Activated CD8-positive, alpha-beta T cell treated with anti-CD3 and anti-CD28 coated beads, Interleukin-2, amount 10 ng/mL, durations not matched to agents 7 days and 5 days (primary cell): ENCODE measurements around the gene FOCAD. TPM values are rescaled to one million over a fixed set of nuclear protein-coding genes. Genes with fewer than 3 reads are reported as not detected.

ENCODE experiments used
- ATAC-seq: fragments of 150-1000 bp; cut with Tn5 transposase; one replicate; pipeline ENCODE4 v1.10.0; 2021; ENCODE audit warnings: moderate library complexity
- CTCF ChIA-PET: fragments of 350-600 bp; sonication (Branson Sonifier 250); formaldehyde crosslinking; loops from one replicate; lab custom pipeline; 2021; ENCODE audit warnings: antibody characterized with exemption; lab: Charles Lee
- POLR2A ChIA-PET: fragments of 350-600 bp; sonication (Branson Sonifier 250); formaldehyde crosslinking; loops from one replicate; lab custom pipeline; 2021; ENCODE audit warnings: antibody characterized with exemption; lab: Charles Lee
- DNase-seq: peaks from one replicate; pipeline ENCODE4 v3.0.0-alpha.2; 2020
- H3K27ac Mint-ChIP-seq: one replicate; pipeline ENCODE4 v1.8.0; 2021; ENCODE audit warnings: mild to moderate bottlenecking, mixed read lengths
- H3K27me3 Mint-ChIP-seq: one replicate; pipeline ENCODE4 v1.8.0; 2021; ENCODE audit warnings: low read depth, mixed read lengths
- H3K36me3 Mint-ChIP-seq: one replicate; pipeline ENCODE4 v1.8.0; 2021; ENCODE audit warnings: low read depth, mixed read lengths
- H3K4me1 Mint-ChIP-seq: one replicate; pipeline ENCODE4 v1.8.0; 2021; ENCODE audit warnings: low read depth, mixed read lengths
- H3K4me3 Mint-ChIP-seq: one replicate; pipeline ENCODE4 v1.8.0; 2021; ENCODE audit warnings: mild to moderate bottlenecking, mixed read lengths
- H3K9me3 Mint-ChIP-seq: one replicate; pipeline ENCODE4 v1.8.0; 2022; ENCODE audit warnings: mixed read lengths; ENCODE audit not compliant: insufficient read depth
- total RNA-seq, 2 experiments: library from RNA; stranded (reverse); gene quantifications; one replicate each; pipeline ENCODE4 v1.2.3, GENCODE V29; 2021

FOCAD gene
- total RNA-seq, 2 experiments from 2014 or later = 31.5 to 32.8 TPM

DNA sequence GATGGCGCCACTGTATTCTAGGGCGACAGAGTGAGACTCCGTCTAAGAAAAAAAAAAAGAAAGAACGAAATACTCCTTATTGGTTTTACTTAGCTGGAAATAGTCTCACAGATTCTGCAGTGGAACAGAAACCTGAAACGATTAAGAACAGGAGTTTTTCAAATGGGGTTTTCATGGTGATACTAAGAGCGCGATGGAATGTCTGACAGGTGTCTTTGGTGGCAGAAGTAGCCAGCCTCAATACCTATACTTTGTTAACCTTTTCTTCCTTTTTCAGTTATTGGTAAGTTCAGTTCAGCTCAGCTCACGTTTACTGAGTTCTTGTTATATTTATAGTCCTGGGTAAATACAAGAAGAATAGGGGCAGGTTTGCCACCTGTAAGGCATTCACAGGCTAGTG lies 123.9 kb downstream of the FOCAD start:
- no peak for ATAC-seq
- Mint-ChIP-seq H3K9me3 (no peaks in the 10 kb centered on the region), H3K4me3 (no peak overlapping the region), H3K27ac (no peak overlapping the region), H3K4me1 (no peaks in the 10 kb centered on the region), H3K36me3 (no peaks in the 10 kb centered on the region), H3K27me3 (no peaks in the 10 kb centered on the region)
- ChIA-PET POLR2A (no interaction called here), CTCF (no interaction called here)
- no peak for DNase-seq

DNA sequence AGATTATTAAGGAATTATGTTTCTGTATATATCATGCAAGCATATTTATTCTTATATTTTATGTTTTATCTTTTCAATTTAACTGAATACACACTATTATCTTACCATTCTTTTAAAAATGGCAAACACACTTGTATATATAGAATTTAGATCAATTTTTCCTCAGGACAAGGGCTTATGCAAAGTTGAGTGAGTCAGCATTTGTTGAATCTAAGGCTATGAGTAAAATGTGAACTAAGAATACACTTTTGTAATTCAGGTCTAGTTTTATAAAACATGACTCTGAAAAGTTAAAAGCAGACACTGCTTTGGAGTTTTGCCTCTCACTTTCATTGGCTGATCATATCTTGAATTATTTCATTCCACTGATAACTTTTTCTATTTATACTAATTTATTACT lies 127.8 kb downstream of the FOCAD start:
- Mint-ChIP-seq H3K27ac (no peak overlapping the region), H3K36me3 (no peaks in the 10 kb centered on the region)
- POLR2A ChIA-PET = no interaction called here

DNA sequence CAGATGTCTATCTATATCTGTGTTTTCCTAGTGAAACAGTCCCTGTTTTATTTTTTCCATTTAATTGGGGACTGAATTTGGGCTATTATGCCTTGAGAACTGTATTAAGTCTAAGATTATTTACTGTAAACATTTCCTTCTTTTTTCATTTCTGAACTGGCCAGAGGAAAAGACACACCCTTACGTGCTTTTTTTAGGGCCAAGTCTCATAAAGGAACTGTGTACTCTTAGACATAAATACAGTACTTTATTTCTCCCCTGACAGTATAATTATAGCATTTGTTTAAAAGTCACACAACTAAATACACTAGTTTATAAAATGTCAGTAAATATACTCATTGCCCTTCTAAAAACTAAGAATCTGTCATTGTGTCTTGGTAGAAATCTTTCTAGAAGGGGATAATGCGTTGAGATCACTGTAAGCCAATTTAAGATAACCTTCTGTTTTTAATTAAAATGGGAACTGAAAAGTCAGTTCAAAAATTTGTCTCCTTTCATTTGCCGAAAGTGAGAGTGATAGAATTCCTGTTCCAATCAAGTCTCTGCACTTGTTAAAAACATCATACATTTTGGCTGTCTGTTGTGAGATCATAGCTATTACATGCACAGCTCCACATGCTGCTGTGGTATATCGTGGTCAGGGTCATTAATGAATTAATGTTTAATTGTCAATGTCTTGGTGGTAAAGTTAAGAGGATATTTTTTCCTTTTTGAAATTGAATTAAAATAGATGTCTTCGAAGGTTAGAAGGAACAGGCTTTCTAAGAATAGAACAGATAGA lies 132.1 kb downstream of the FOCAD start:
- ChIA-PET POLR2A (no interaction called here), CTCF (no interaction called here)
- H3K4me3 Mint-ChIP-seq = no peak overlapping the region
- ATAC-seq = no peak
- no peak overlapping the region for H3K27ac Mint-ChIP-seq
- H3K4me1 Mint-ChIP-seq = no peaks in the 10 kb centered on the region
- peaks cover 6% of the 10 kb centered on the region for H3K36me3 Mint-ChIP-seq
- no peaks in the 10 kb centered on the region for H3K27me3 Mint-ChIP-seq
- DNase-seq = no peak
- H3K9me3 Mint-ChIP-seq = no peaks in the 10 kb centered on the region

More for the DNA sequence above, 127.8 kb downstream of the FOCAD start:
- no peaks in the 10 kb centered on the region for H3K4me1 Mint-ChIP-seq
- no peaks in the 10 kb centered on the region for H3K27me3 Mint-ChIP-seq
- H3K9me3 Mint-ChIP-seq = no peaks in the 10 kb centered on the region
- DNase-seq (no peak), ATAC-seq (no peak)
- CTCF ChIA-PET = no interaction called here
- no peak overlapping the region for H3K4me3 Mint-ChIP-seq

DNA sequence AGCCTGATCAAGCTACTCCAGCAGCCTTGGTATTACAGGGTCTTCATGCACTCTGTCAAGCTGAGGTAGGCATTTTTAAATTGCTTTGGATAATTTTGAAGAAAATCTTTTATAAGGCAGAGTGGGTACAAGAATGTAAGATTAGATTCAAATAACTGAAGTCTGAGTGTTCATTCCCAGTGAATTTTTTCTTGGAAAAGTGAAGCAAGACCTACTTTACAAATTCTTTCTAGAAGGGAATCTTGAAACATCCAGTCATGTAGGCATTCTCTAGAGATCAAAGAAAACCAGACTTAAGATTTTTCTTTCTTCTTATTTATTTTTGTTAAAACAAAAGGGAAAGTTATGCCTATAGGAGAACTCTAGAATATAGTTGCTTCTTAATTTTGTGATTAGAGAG lies 139.0 kb downstream of the FOCAD start:
- POLR2A ChIA-PET = interaction anchor here (0.6 kb wide), 1 partner anchor 543 kb away, joined by 3 read pairs; no protein-coding TSS in a partner anchor
- no peaks in the 10 kb centered on the region for H3K9me3 Mint-ChIP-seq
- no peak for DNase-seq
- H3K27me3 Mint-ChIP-seq = no peaks in the 10 kb centered on the region
- H3K36me3 Mint-ChIP-seq = peaks cover 30% of the 10 kb centered on the region
- no peak for ATAC-seq
- no peak overlapping the region for H3K4me3 Mint-ChIP-seq
- CTCF ChIA-PET = no interaction called here
- no peak overlapping the region for H3K27ac Mint-ChIP-seq
- no peaks in the 10 kb centered on the region for H3K4me1 Mint-ChIP-seq

DNA sequence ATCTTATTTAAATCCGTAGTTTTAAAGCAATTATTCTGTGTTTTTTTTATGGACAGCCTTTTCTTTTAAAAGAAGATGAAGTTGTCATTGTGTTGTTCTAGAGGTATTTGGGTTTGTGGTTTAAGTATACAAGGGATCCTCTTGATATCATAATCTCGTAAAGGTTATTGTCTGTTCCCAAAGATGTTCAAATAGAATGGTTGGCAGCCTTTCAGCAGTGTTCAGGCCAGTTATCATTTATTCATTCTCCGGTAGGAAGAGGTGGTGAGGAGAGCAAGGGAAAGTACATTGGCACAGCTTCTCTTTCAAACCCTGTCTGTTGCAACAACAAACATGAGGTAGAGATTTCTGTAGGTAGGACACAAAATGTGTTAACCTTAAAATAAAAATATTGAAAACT lies 147.0 kb downstream of the FOCAD start:
- ATAC-seq (no peak), DNase-seq (no peak)
- Mint-ChIP-seq H3K4me3 (no peak overlapping the region), H3K27me3 (no peaks in the 10 kb centered on the region), H3K36me3 (peaks cover 17% of the 10 kb centered on the region), H3K4me1 (peaks cover 4% of the 10 kb centered on the region), H3K9me3 (no peaks in the 10 kb centered on the region), H3K27ac (no peak overlapping the region)
- ChIA-PET CTCF (no interaction called here), POLR2A (no interaction called here)

DNA sequence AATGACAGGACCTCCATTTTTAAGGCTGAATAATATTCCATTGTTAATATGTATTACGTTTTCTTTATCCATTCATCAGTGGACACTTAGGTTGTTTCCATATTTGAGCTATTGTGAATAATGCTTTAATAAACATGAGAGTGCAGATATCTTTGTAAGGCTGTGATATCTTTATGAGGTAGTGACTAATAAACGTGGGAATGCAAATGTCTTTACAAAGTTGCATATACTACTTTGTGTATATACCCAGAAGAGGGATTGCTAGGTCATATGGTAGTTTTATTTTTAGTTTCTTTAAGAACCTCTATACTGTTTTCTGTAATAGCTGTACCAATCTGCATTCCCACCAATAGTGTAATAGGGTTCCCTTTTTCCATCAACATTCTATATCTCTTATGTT lies 148.7 kb downstream of the FOCAD start:
- Mint-ChIP-seq H3K9me3 (no peaks in the 10 kb centered on the region), H3K4me3 (no peak overlapping the region), H3K27ac (no peak overlapping the region), H3K4me1 (peaks cover 4% of the 10 kb centered on the region), H3K36me3 (peaks cover 11% of the 10 kb centered on the region), H3K27me3 (no peaks in the 10 kb centered on the region)
- ChIA-PET POLR2A (no interaction called here), CTCF (interaction anchor here (0.9 kb wide), 1 partner anchor 208 kb away, joined by 3 read pairs; no protein-coding TSS in a partner anchor)
- DNase-seq (no peak), ATAC-seq (no peak)

DNA sequence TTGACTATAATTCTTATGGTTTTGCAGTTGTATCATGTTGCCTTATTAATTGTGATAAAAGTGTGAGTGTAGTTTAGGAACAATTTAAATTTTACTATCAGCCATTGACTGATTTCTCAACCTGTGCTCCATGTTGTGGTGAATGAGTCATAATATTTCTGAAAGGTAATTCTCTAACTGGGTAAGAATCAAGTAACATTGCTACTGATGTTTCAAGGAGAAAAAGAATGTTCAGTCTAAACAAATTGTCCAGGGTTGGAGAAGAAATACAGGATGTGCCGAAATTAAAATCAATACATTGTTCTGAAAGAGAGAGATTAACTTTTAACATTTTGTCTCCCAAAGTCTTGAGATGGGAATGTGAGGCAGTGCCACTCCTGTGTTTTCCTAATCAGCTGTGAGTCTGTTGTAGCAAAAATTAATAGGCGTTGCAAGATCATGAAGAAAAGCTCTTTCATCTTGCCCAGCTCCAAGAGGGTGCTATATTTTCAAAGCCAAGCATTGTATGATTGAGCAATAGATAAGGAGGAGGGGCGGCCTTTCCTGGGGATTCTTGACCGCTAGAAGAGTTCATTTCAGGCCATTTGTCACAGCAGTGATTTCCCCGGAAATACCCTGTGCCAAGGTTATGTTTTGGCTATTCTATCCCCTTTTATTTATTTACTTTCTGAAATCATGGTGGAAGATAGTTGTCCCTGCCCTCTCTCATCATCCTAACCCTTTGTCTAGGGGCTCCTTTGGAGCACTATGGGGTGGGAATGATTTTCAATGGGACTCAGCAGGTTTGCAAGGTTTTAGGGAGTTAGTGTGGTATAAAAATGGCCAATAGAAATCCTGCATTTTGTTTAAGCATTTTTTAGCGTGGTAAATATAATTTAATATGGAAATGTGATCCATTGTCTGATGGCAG lies 151.6 kb downstream of the FOCAD start:
- ATAC-seq (no peak), DNase-seq (no peak)
- peaks cover 4% of the 10 kb centered on the region for H3K4me1 Mint-ChIP-seq
- ChIA-PET POLR2A (interaction anchor here (1.0 kb wide), 1 partner anchor 11 kb away, joined by 4 read pairs; no protein-coding TSS in a partner anchor), CTCF (no interaction called here)
- no peak overlapping the region for H3K27ac Mint-ChIP-seq
- peaks cover under 1% of the 10 kb centered on the region for H3K9me3 Mint-ChIP-seq
- H3K27me3 Mint-ChIP-seq = no peaks in the 10 kb centered on the region
- no peak overlapping the region for H3K4me3 Mint-ChIP-seq
- H3K36me3 Mint-ChIP-seq = peaks cover 11% of the 10 kb centered on the region

DNA sequence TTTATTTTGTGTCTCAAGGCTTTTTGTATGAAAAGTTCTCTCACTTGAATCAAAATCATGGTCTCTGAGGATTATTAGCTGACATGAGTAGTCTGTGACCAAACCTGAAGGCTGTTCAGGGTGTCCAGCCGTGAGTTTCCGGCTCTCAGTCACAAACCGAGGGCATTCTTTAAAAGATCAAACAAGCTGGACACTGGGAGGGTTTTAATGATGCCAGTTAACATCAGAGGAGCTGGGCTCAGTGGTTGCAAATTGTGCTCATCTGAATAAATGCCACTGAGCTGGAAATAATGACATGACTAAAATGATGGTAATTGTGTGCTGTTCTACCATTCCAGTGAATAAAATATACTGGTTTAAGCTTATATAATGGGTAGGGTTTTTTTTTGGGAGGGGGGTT lies 153.1 kb downstream of the FOCAD start:
- POLR2A ChIA-PET = no interaction called here
- H3K36me3 Mint-ChIP-seq = peaks cover 17% of the 10 kb centered on the region
- CTCF ChIA-PET = no interaction called here

DNA sequence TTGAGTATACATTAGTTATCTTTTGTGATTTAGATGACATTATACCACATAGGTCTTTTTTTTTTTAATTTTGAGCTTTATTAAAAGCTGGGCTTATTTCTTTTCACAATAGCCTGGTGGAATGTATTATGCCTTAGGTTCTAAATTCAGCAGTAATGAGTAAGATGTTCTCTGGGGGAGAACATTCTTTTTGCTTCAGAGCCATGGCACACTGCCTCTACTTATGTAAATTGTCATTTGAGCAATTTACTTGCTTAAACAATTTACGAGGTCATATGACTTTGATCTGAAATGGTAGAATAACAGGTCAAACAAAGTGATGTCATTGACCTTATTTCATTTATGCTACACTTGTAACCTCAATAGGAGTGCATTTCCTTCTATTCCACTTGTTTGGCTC lies 154.2 kb downstream of the FOCAD start:
- DNase-seq (no peak), ATAC-seq (no peak)
- H3K36me3 Mint-ChIP-seq = peaks cover 20% of the 10 kb centered on the region
- POLR2A ChIA-PET = no interaction called here
- no peaks in the 10 kb centered on the region for H3K27me3 Mint-ChIP-seq
- no peak overlapping the region for H3K4me3 Mint-ChIP-seq
- H3K27ac Mint-ChIP-seq = no peak overlapping the region
- H3K9me3 Mint-ChIP-seq = peaks cover 16% of the 10 kb centered on the region
- peaks cover 4% of the 10 kb centered on the region for H3K4me1 Mint-ChIP-seq
- CTCF ChIA-PET = no interaction called here

More for the DNA sequence above, 153.1 kb downstream of the FOCAD start:
- H3K4me3 Mint-ChIP-seq = no peak overlapping the region
- ATAC-seq (no peak), DNase-seq (no peak)
- peaks cover 16% of the 10 kb centered on the region for H3K9me3 Mint-ChIP-seq
- H3K27ac Mint-ChIP-seq = no peak overlapping the region
- H3K27me3 Mint-ChIP-seq = no peaks in the 10 kb centered on the region
- H3K4me1 Mint-ChIP-seq = peaks cover 4% of the 10 kb centered on the region

DNA sequence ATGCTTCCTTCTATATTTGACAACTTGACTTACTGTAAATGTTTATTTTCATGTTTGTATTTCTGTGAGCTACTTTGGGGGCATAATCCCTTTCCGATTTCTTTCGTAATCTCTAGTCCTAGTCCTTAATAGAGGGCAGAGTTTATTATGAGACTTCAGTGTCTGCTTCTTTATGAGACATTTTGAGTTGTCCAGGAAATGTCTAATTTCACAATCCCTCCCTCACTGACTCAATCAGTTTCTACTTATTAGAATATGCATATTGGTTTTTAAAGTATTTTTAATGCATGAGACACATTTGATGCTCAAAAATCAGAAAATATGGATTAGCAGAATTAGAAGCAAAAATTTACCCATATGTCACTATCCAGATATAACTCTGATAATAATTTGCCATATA lies 160.9 kb downstream of the FOCAD start:
- Mint-ChIP-seq H3K27ac (no peak overlapping the region), H3K9me3 (peaks cover 16% of the 10 kb centered on the region), H3K27me3 (no peaks in the 10 kb centered on the region), H3K36me3 (peaks cover 15% of the 10 kb centered on the region), H3K4me3 (no peak overlapping the region), H3K4me1 (peaks cover 4% of the 10 kb centered on the region)
- DNase-seq (no peak), ATAC-seq (no peak)
- CTCF ChIA-PET = no interaction called here
- POLR2A ChIA-PET = no interaction called here

DNA sequence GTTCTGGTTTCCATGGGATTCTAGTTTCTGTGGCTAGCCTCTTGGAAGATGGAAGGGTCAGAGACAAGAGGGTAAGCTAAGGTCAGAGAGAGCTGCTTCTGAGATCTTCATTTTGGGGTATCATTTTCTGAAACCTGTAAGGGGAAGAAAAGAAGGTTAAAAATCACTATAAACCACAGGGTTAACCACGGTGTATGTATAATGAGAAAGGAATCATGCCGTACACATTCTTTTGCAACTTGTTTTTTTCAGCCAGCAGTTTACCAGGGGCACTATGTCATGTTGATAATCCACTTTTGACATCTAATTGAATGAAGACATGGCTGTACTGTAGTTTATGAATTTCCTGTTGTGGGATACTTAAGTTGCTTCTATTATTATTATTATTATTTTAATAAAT lies 164.4 kb downstream of the FOCAD start:
- Mint-ChIP-seq H3K27me3 (no peaks in the 10 kb centered on the region), H3K4me1 (peaks cover 4% of the 10 kb centered on the region), H3K4me3 (no peak overlapping the region), H3K36me3 (peaks cover 3% of the 10 kb centered on the region), H3K9me3 (no peaks in the 10 kb centered on the region), H3K27ac (no peak overlapping the region)
- ChIA-PET POLR2A (no interaction called here), CTCF (no interaction called here)
- DNase-seq (no peak), ATAC-seq (no peak)

DNA sequence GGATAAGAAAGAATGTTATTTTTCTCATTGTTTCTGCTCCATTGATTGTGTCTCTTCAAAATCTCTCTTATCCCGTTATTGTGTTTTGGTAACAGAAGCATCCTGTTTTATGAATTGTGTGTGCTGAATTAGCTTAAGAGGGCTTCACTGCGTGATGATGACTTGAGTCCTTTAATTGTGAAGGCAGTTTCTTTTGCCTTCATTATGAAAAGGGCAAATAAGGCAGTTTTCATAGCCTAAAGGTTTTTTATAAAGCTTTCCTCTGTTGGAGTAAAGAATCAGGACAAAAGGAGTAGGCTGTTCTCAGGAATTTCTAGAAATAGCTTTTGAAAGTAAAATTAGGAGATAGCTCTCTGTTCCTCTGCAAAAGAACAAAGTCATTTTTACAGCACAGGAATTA lies 169.8 kb downstream of the FOCAD start:
- no peaks in the 10 kb centered on the region for H3K27me3 Mint-ChIP-seq
- peaks cover 19% of the 10 kb centered on the region for H3K9me3 Mint-ChIP-seq
- no peak overlapping the region for H3K27ac Mint-ChIP-seq
- CTCF ChIA-PET = interaction anchor here (0.6 to 0.7 kb wide), 2 partner anchors 29 to 229 kb away, joined by 3 read pairs; no protein-coding TSS in a partner anchor
- no peak overlapping the region for H3K4me3 Mint-ChIP-seq
- DNase-seq (no peak), ATAC-seq (no peak)
- no peaks in the 10 kb centered on the region for H3K4me1 Mint-ChIP-seq
- peaks cover 12% of the 10 kb centered on the region for H3K36me3 Mint-ChIP-seq
- POLR2A ChIA-PET = no interaction called here
